GM23338 (cell line): ENCODE data around the gene ZNF280D. TPM values are rescaled to one million over a fixed set of nuclear protein-coding genes. Genes with fewer than 3 reads are reported as not detected.

Experiments
- ATAC-seq: fragments of 200-7000 bp; cut with Tn5 transposase; 3 replicates; pipeline ENCODE4 v1.9.1; 2020
- DNase-seq: peaks from one replicate; pipeline ENCODE4 v3.0.0-alpha.2; 2015; ENCODE audit warnings: low spot score
- H2AFZ ChIP-seq: fragments of 200-600 bp; sonication (generic); 2 replicates; pipeline ENCODE4 v1.8.0; 2016; ENCODE audit warnings: antibody characterized with exemption, mild to moderate bottlenecking, moderate library complexity
- H3F3A ChIP-seq: fragments of 200-600 bp; sonication (generic); replicated peaks from 2 replicates; pipeline ENCODE4 v1.8.0; 2017; ENCODE audit warnings: antibody characterized with exemption, mixed run types, low read depth
- H3K27ac ChIP-seq: fragments of 200-600 bp; sonication (generic); 2 replicates; pipeline ENCODE4 v1.6.1; 2016; ENCODE audit warnings: low read depth
- H3K27me3 ChIP-seq: fragments of 200-600 bp; sonication (generic); 2 replicates; pipeline ENCODE4 v1.8.0; 2016; ENCODE audit warnings: mild to moderate bottlenecking, mixed run types, moderate library complexity; ENCODE audit not compliant: insufficient read depth
- H3K36me3 ChIP-seq: fragments of 200-600 bp; sonication (generic); 2 replicates; pipeline ENCODE4 v1.8.0; 2016; ENCODE audit warnings: mild to moderate bottlenecking; ENCODE audit not compliant: insufficient read depth
- H3K4me1 ChIP-seq: fragments of 200-600 bp; sonication (generic); 2 replicates; pipeline ENCODE4 v1.8.0; 2016; ENCODE audit warnings: mild to moderate bottlenecking, moderate library complexity; ENCODE audit not compliant: insufficient read depth
- H3K4me2 ChIP-seq: fragments of 200-600 bp; sonication (generic); 2 replicates; pipeline ENCODE4 v1.7.1; 2017; ENCODE audit warnings: mixed run types
- H3K4me3 ChIP-seq: fragments of 200-600 bp; sonication (generic); 2 replicates; pipeline ENCODE4 v1.6.1; 2016; ENCODE audit warnings: mixed run types
- H3K79me2 ChIP-seq: fragments of 200-600 bp; sonication (generic); replicated peaks from 2 replicates; pipeline ENCODE4 v1.8.0; 2017; ENCODE audit warnings: mild to moderate bottlenecking; ENCODE audit not compliant: insufficient read depth
- H3K9me2 ChIP-seq: fragments of 200-600 bp; sonication (generic); 2 replicates; pipeline ENCODE4 v1.8.0; 2017; ENCODE audit not compliant: insufficient read depth
- H4K20me1 ChIP-seq: fragments of 200-600 bp; sonication (generic); replicated peaks from 2 replicates; pipeline ENCODE4 v1.8.0; 2017; ENCODE audit warnings: mild to moderate bottlenecking; ENCODE audit not compliant: insufficient read depth
- H3K27ac Mint-ChIP-seq: 2 replicates; pipeline ENCODE4 v1.8.0; 2020; ENCODE audit warnings: inconsistent platforms, mild to moderate bottlenecking, moderate library complexity, mixed read lengths
- H3K27me3 Mint-ChIP-seq: 3 replicates; pipeline ENCODE4 v1.8.0; 2022; ENCODE audit warnings: low read depth, mild to moderate bottlenecking, moderate library complexity, mixed read lengths, inconsistent platforms; ENCODE audit not compliant: insufficient read depth, poor library complexity
- H3K36me3 Mint-ChIP-seq: 3 replicates; pipeline ENCODE4 v1.8.0; 2021; ENCODE audit warnings: low read depth, mild to moderate bottlenecking, inconsistent platforms, moderate library complexity, mixed read lengths
- H3K4me1 Mint-ChIP-seq: 3 replicates; pipeline ENCODE4 v1.8.0; 2020; ENCODE audit warnings: mild to moderate bottlenecking, inconsistent platforms, mixed read lengths
- H3K4me3 Mint-ChIP-seq: 3 replicates; pipeline ENCODE4 v1.8.0; 2021; ENCODE audit warnings: moderate library complexity, mild to moderate bottlenecking, inconsistent platforms, mixed read lengths
- H3K9me3 Mint-ChIP-seq: 3 replicates; pipeline ENCODE4 v1.8.0; 2020; ENCODE audit warnings: moderate library complexity, mild to moderate bottlenecking, inconsistent platforms, mixed read lengths
- CREB1 ChIP-seq: fragments of 250-450 bp; sonication (Bioruptor Pico); IDR thresholded peaks from 2 replicates; pipeline ENCODE4 v1.5.0; 2020; ENCODE audit warnings: low read depth, mild to moderate bottlenecking, moderate library complexity
- EZH2 ChIP-seq: fragments of 200-600 bp; sonication (generic); IDR thresholded peaks from one replicate; pipeline ENCODE4 v1.8.0; 2017; ENCODE audit warnings: antibody characterized with exemption, mild to moderate bottlenecking, low read depth; ENCODE audit not compliant: unreplicated experiment
- EZH2phosphoT487 ChIP-seq: fragments of 200-600 bp; sonication (generic); IDR thresholded peaks from one replicate; pipeline ENCODE4 v1.8.1; 2018; ENCODE audit warnings: antibody characterized with exemption; ENCODE audit not compliant: unreplicated experiment
- NANOG ChIP-seq: IDR thresholded peaks from 2 replicates; pipeline ENCODE4 v1.6.1; 2016; ENCODE audit warnings: antibody characterized with exemption, borderline replicate concordance
- POLR2AphosphoS5 ChIP-seq: IDR thresholded peaks from 2 replicates; pipeline ENCODE4 v1.6.1; 2016; ENCODE audit warnings: antibody characterized with exemption, low read depth
- STAT1 ChIP-seq: IDR thresholded peaks from one replicate; pipeline ENCODE4 v1.6.1; 2016; ENCODE audit warnings: antibody characterized with exemption; ENCODE audit not compliant: unreplicated experiment
- ZNF114 ChIP-seq: fragments of 250-450 bp; sonication (Bioruptor Pico); IDR thresholded peaks from 2 replicates; pipeline ENCODE4 v1.5.0; 2020; ENCODE audit warnings: mild to moderate bottlenecking, moderate library complexity
- ZNF331 ChIP-seq: fragments of 250-450 bp; sonication (Bioruptor Pico); IDR thresholded peaks from 2 replicates; pipeline ENCODE4 v1.5.0; 2020; ENCODE audit warnings: low read depth, mild to moderate bottlenecking, moderate library complexity
- polyA plus RNA-seq: library from polyadenylated mRNA; unstranded; fragments of >200 nt; fragmentation: Nextera tagmentation; extraction: Ambion mirVana; gene quantifications from 2 replicates; pipeline ENCODE4 v1.2.1, GENCODE V29; 2016
- total RNA-seq: library from RNA; depleted of rRNA; stranded (reverse); fragments of >200 nt; shearing (Covaris generic); gene quantifications from 2 replicates; pipeline ENCODE4 v1.2.3, GENCODE V29; 2014
- TF ChIP-seq, protein P1 (sequence below): IDR thresholded peaks from one replicate; pipeline ENCODE4 v1.6.1; 2018; ENCODE audit warnings: antibody characterized with exemption; ENCODE audit not compliant: unreplicated experiment
- TF ChIP-seq, protein P2 (sequence below), 2 experiments: fragments of 200-600 bp in 1 of 2; sonication (generic) in 1 of 2; conservative IDR thresholded peaks; 2 replicates each; pipeline versions ENCODE4 v1.5.1 to v1.6.1; 2016 to 2017; ENCODE audit warnings: antibody characterized with exemption in 2 of 2, low read depth in 2 of 2, mild to moderate bottlenecking in 2 of 2, moderate library complexity in 1 of 2
- TF ChIP-seq, protein P3 (sequence below): IDR thresholded peaks from 2 replicates; pipeline ENCODE4 v1.6.1; 2016; ENCODE audit warnings: antibody characterized with exemption

The ZNF280D gene
- total and polyA plus RNA-seq, 2 experiments from 2014 or later, result 23.3 to 32.5 TPM

DNA sequence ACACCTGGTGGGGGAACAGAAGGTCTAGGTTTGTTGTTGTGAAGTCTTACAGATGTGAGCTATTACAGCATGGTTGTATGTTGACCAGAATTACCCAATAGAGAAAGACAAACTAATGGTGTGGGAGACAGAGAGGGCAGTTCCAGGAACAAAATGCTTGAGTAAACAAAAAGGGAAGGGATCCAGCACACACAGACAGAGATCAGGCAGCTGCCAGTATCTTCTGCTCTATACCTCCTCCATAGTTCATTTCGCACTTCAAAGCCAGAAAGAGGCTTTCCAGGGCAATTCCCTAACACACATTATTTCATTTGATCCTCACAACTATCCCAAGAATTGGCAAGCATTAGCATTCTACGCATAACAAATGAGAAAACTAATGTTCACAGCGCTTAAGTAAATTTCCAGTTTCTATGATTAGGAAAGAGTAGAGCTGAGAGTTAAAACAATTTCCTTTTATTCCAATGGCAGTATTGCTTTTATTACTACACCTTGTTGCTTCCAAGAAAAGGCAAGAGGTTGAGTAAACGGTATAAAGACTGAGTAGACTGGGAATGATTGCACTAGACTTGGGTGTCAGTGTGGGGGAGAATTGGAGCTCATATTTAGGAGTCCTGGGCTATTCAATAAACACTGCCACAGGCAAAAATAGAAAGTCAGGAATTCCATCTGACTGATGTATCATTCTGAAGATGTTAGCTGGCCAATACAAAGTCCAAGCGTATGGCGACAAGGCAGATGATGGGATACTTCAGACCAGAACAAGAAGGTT is 39.7 kb upstream of the ZNF280D start:
- Histone ChIP-seq H3F3A (no peaks in the 10 kb centered on the region), H3K4me3 (no peak overlapping the region), H4K20me1 (no peaks in the 10 kb centered on the region), H3K9me2 (0 out of 2 replicates have a peak, but pooled peaks cover 6% of the 10 kb centered on the region), H3K27ac (no peak overlapping the region), H3K27me3 (peaks cover 9% of the 10 kb centered on the region; the same call in 1 of the 2 replicates), H3K4me2 (0 out of 2 replicates have a peak overlapping the region, but pooled peaks have one; percentile 15), H3K79me2 (no peaks in the 10 kb centered on the region), H3K36me3 (no peaks in the 10 kb centered on the region), H3K4me1 (peaks cover 10% of the 10 kb centered on the region), H2AFZ (no peak overlapping the region)
- Mint-ChIP-seq H3K36me3 (no peaks in the 10 kb centered on the region), H3K27ac (no peak overlapping the region), H3K4me1 (peaks cover 9% of the 10 kb centered on the region), H3K9me3 (no peaks in the 10 kb centered on the region), H3K4me3 (no peak overlapping the region; the same call in 2 of the 3 replicates), H3K27me3 (no peaks in the 10 kb centered on the region)
- ATAC-seq, result peak; percentile 74
- peak; percentile 61 for DNase-seq
- TF ChIP-seq NANOG (peak; percentile 65), EZH2phosphoT487 (no peak)
- TF ChIP-seq, protein P1, sequence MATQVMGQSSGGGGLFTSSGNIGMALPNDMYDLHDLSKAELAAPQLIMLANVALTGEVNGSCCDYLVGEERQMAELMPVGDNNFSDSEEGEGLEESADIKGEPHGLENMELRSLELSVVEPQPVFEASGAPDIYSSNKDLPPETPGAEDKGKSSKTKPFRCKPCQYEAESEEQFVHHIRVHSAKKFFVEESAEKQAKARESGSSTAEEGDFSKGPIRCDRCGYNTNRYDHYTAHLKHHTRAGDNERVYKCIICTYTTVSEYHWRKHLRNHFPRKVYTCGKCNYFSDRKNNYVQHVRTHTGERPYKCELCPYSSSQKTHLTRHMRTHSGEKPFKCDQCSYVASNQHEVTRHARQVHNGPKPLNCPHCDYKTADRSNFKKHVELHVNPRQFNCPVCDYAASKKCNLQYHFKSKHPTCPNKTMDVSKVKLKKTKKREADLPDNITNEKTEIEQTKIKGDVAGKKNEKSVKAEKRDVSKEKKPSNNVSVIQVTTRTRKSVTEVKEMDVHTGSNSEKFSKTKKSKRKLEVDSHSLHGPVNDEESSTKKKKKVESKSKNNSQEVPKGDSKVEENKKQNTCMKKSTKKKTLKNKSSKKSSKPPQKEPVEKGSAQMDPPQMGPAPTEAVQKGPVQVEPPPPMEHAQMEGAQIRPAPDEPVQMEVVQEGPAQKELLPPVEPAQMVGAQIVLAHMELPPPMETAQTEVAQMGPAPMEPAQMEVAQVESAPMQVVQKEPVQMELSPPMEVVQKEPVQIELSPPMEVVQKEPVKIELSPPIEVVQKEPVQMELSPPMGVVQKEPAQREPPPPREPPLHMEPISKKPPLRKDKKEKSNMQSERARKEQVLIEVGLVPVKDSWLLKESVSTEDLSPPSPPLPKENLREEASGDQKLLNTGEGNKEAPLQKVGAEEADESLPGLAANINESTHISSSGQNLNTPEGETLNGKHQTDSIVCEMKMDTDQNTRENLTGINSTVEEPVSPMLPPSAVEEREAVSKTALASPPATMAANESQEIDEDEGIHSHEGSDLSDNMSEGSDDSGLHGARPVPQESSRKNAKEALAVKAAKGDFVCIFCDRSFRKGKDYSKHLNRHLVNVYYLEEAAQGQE, result no peak

DNA sequence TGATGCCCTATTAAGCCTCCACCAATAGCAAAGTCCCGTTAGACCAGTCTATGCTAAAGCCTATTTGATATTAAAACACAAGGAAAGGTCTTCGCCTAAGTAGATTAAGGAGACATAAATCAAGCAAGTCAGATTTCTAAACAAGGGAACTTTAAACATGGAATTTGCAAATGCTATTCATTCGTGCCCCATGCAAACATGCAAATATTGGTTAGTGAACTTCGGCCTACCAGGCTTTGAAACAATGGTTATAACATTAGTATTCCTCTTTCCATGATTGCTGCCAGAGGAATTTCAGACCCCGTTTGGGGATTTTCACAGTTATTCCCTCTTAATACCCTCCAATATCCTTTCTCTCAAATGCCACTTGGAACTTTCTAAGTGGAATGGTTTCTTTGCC is 36.9 kb upstream of the ZNF280D start:
- no peak for DNase-seq
- Histone ChIP-seq H3F3A (no peaks in the 10 kb centered on the region), H3K79me2 (no peaks in the 10 kb centered on the region), H2AFZ (no peak overlapping the region), H3K27ac (no peak overlapping the region), H3K36me3 (no peaks in the 10 kb centered on the region), H4K20me1 (no peaks in the 10 kb centered on the region), H3K4me3 (no peak overlapping the region), H3K4me2 (no peak overlapping the region), H3K27me3 (peaks cover 9% of the 10 kb centered on the region; the same call in 1 of the 2 replicates), H3K9me2 (0 out of 2 replicates have a peak, but pooled peaks cover 6% of the 10 kb centered on the region), H3K4me1 (peaks cover 10% of the 10 kb centered on the region)
- H3K36me3 Mint-ChIP-seq, result no peaks in the 10 kb centered on the region
- ATAC-seq, result no peak
- no peak overlapping the region for H3K4me3 Mint-ChIP-seq
- no peak overlapping the region for H3K27ac Mint-ChIP-seq
- H3K27me3 Mint-ChIP-seq, result no peaks in the 10 kb centered on the region
- no peaks in the 10 kb centered on the region for H3K9me3 Mint-ChIP-seq
- peaks cover 11% of the 10 kb centered on the region for H3K4me1 Mint-ChIP-seq
- TF ChIP-seq, protein P1, result no peak
- TF ChIP-seq EZH2phosphoT487, result no peak
- TF ChIP-seq CREB1 (CRISPR knock-in tag), result no peak
- TF ChIP-seq STAT1, result no peak
- no peak for TF ChIP-seq POLR2AphosphoS5
- no peak for TF ChIP-seq ZNF114 (CRISPR knock-in tag)
- TF ChIP-seq, protein P2, sequence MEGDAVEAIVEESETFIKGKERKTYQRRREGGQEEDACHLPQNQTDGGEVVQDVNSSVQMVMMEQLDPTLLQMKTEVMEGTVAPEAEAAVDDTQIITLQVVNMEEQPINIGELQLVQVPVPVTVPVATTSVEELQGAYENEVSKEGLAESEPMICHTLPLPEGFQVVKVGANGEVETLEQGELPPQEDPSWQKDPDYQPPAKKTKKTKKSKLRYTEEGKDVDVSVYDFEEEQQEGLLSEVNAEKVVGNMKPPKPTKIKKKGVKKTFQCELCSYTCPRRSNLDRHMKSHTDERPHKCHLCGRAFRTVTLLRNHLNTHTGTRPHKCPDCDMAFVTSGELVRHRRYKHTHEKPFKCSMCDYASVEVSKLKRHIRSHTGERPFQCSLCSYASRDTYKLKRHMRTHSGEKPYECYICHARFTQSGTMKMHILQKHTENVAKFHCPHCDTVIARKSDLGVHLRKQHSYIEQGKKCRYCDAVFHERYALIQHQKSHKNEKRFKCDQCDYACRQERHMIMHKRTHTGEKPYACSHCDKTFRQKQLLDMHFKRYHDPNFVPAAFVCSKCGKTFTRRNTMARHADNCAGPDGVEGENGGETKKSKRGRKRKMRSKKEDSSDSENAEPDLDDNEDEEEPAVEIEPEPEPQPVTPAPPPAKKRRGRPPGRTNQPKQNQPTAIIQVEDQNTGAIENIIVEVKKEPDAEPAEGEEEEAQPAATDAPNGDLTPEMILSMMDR (conservative IDR thresholded peaks at IDR 0.05; ENCODE audit: low read depth in 2 of 2), result no peak
- TF ChIP-seq, protein P3, sequence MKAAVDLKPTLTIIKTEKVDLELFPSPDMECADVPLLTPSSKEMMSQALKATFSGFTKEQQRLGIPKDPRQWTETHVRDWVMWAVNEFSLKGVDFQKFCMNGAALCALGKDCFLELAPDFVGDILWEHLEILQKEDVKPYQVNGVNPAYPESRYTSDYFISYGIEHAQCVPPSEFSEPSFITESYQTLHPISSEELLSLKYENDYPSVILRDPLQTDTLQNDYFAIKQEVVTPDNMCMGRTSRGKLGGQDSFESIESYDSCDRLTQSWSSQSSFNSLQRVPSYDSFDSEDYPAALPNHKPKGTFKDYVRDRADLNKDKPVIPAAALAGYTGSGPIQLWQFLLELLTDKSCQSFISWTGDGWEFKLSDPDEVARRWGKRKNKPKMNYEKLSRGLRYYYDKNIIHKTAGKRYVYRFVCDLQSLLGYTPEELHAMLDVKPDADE, result no peak
- TF ChIP-seq EZH2, result no peak
- no peak for TF ChIP-seq ZNF331 (CRISPR knock-in tag)
